ENCODE measurements around the gene S100A11.

Gene S100A11

GRCh38 chr1:152001631-152002584 is 34.9 kb downstream of the S100A11 start:
- peak; percentile 86 for DNase-seq

- no peak for DNase-seq
Observed at GRCh38 chr1:152000964-152001630, 35.7 kb downstream of the S100A11 start.

- no peak for DNase-seq
Observed at GRCh38 chr1:151998611-151999362, 38.0 kb downstream of the S100A11 start.

- no peak for DNase-seq
Observed at GRCh38 chr1:151997284-151997570, 39.6 kb downstream of the S100A11 start.

GRCh38 chr1:151995774-151996173 is 41.0 kb downstream of the S100A11 start:
- DNase-seq, result no peak

- no peak for DNase-seq
Observed at GRCh38 chr1:151994956-151995355, 41.8 kb downstream of the S100A11 start.

GRCh38 chr1:151993734-151994496 is 42.9 kb downstream of the S100A11 start, which contains the start of gene S100A10:
Gene S100A10 (minus strand): TSS chr1:151993859. CDS start chr1:151986230, 7,629 bp downstream.
- DNase-seq, result peak; percentile 87

GRCh38 chr1:151993084-151993733 is 43.6 kb downstream of the S100A11 start:
- peak; percentile 51 for DNase-seq

- DNase-seq, result peak; percentile 19
Observed at GRCh38 chr1:151992303-151993083, 44.3 kb downstream of the S100A11 start.

GRCh38 chr1:151991663-151992302 is 45.0 kb downstream of the S100A11 start:
- DNase-seq, result no peak

- DNase-seq, result no peak
Observed at GRCh38 chr1:151990856-151991198, 46.0 kb downstream of the S100A11 start.

- DNase-seq, result no peak
Observed at GRCh38 chr1:151990058-151990855, 46.5 kb downstream of the S100A11 start.

- DNase-seq, result peak; percentile 70
Observed at GRCh38 chr1:151989211-151989862, 47.5 kb downstream of the S100A11 start.

GRCh38 chr1:151988405-151988923 is 48.3 kb downstream of the S100A11 start:
- DNase-seq, result no peak

GRCh38 chr1:151986501-151987190 is 50.2 kb downstream of the S100A11 start:
- no peak for DNase-seq

GRCh38 chr1:151985768-151986167 is 51.0 kb downstream of the S100A11 start:
- no peak for DNase-seq

- DNase-seq, result no peak
Observed at GRCh38 chr1:151985270-151985669, 51.5 kb downstream of the S100A11 start.

- DNase-seq, result no peak
Observed at GRCh38 chr1:151984313-151984956, 52.4 kb downstream of the S100A11 start.

All from CD4-positive, alpha-beta T cell treated with Interleukin-6 for 4 hours (primary cell).